ENCODE data around the gene PCSK1. TPM values are rescaled to one million over a fixed set of nuclear protein-coding genes. Genes with fewer than 3 reads are reported as not detected.

Gene PCSK1
- total and polyA plus RNA-seq, 2 of the 8 experiments (the other 6 are each of a cell fraction or from before 2014, with no cell fraction given): 1.3 to 3.2 TPM

- Histone ChIP-seq H2BK5ac (ENCODE audit: low read depth, low read length) (no peak overlapping the region), H4K20me1 (replicated peaks in 1 of 2; ENCODE audit: control insufficient read depth in 1 of 2, insufficient read depth in 2 of 2, low read length in 2 of 2) (no peaks in the 10 kb centered on the region), H2AK5ac (ENCODE audit: low read depth, low read length) (no peak overlapping the region), H4K91ac (replicated peaks; ENCODE audit: insufficient read length, low read length) (no peak overlapping the region), H3K9me3 (ENCODE audit: insufficient read depth in 2 of 2, low read depth in 1 of 2, low read length in 1 of 2) (no peaks in the 10 kb centered on the region), H3K56ac (replicated peaks; ENCODE audit: insufficient read length, low read depth, low read length) (no peak overlapping the region), H2BK120ac (replicated peaks; ENCODE audit: low read depth, low read length) (no peak overlapping the region), H3K4me2 (ENCODE audit: insufficient read depth in 1 of 2, low read depth in 2 of 2, low read length in 2 of 2) (no peak overlapping the region), H3K9ac (replicated peaks in 1 of 4; ENCODE audit: extremely low read depth in 1 of 4, low read depth in 3 of 4, low read length in 3 of 4) (no peak overlapping the region), H3K14ac (ENCODE audit: insufficient read length) (no peak overlapping the region), H4K8ac (ENCODE audit: extremely low read depth, insufficient read depth, low read length) (no peak overlapping the region), H2AFZ (ENCODE audit: low read length) (no peak overlapping the region), H3K4me3 (ENCODE audit: extremely low read depth in 1 of 4, insufficient read depth in 2 of 4, low read depth in 3 of 4, low read length in 4 of 4) (no peak overlapping the region), H3K23me2 (ENCODE audit: low read depth, low read length) (no peaks in the 10 kb centered on the region), H4K5ac (ENCODE audit: insufficient read length, low read depth, low read length) (no peak overlapping the region), H3K4me1 (replicated peaks in 1 of 4; ENCODE audit: control insufficient read depth in 3 of 4, insufficient read depth in 4 of 4, low read length in 3 of 4) (no peaks in the 10 kb centered on the region), H2BK20ac (ENCODE audit: low read length) (no peak overlapping the region), H3K18ac (ENCODE audit: extremely low read depth, low read length) (no peak overlapping the region), H3K27ac (ENCODE audit: low read depth, low read length) (no peak overlapping the region), H3K27me3 (replicated peaks in 1 of 4; ENCODE audit: control insufficient read depth in 3 of 4, extremely low read depth in 1 of 4, insufficient read depth in 3 of 4, low read length in 3 of 4) (no peaks in the 10 kb centered on the region), H3K23ac (ENCODE audit: insufficient read length) (no peak overlapping the region), H2BK12ac (ENCODE audit: low read depth, low read length) (no peak overlapping the region), H3K79me1 (ENCODE audit: low read depth, low read length) (no peaks in the 10 kb centered on the region), H3K79me2 (ENCODE audit: control insufficient read depth in 1 of 2, insufficient read depth in 2 of 2, low read length in 2 of 2) (no peaks in the 10 kb centered on the region), H2BK15ac (ENCODE audit: low read length) (no peak overlapping the region), H3K36me3 (ENCODE audit: control insufficient read depth in 2 of 4, insufficient read depth in 4 of 4, low read length in 3 of 4) (no peaks in the 10 kb centered on the region), H3K4ac (replicated peaks; ENCODE audit: insufficient read length, low read depth, low read length) (no peak overlapping the region)
- no peak for TF ChIP-seq RXRA (IDR thresholded peaks at IDR 0.05; ENCODE audit: insufficient read depth, low read depth, low read length)
- TF ChIP-seq HDAC2 (IDR thresholded peaks at IDR 0.05; ENCODE audit: borderline replicate concordance in 1 of 2, low read depth in 2 of 2, low read length in 2 of 2): no peak
- no peak for TF ChIP-seq BRCA1 (IDR thresholded peaks at IDR 0.05; ENCODE audit: low read depth, low read length)
- TF ChIP-seq CTCF (IDR thresholded peaks at IDR 0.05; ENCODE audit: control extremely low read depth in 1 of 3, insufficient read depth in 1 of 3, low read depth in 1 of 3, low read length in 3 of 3): no peak
- TF ChIP-seq PHF8 (conservative IDR thresholded peaks at IDR 0.05; ENCODE audit: low read depth, low read length): no peak
- TF ChIP-seq POU5F1 (IDR thresholded peaks at IDR 0.05; ENCODE audit: low read depth, low read length): no peak
- no peak for TF ChIP-seq ASH2L (IDR thresholded peaks at IDR 0.05; ENCODE audit: low read length)
- DNase-seq (ENCODE audit: low read depth in 1 of 2, low spot score in 2 of 2) (no peak), FAIRE-seq (no peak)
- WGBS, 2 experiments (ENCODE audit: extremely low coverage in 1 of 2, insufficient coverage in 1 of 2, insufficient read length in 1 of 2, insufficient replicate concordance in 2 of 2, low coverage in 1 of 2, low lambda C conversion rate in 2 of 2, missing lambda C conversion rate in 1 of 2): 93% methylated on average over 4 of the region's 4 CpGs; no CpG with 5 or more reads in 1 of the 2 experiments
- ChIA-PET CTCF (ENCODE audit: partially characterized antibody) (interaction anchor here (1.1 kb wide), 1 partner anchor 222 kb away, joined by 3 read pairs; no protein-coding TSS in a partner anchor), POLR2A (ENCODE audit: partially characterized antibody) (no interaction called here)
Measured at GRCh38 chr5:96373381-96373733, 59.7 kb downstream of the PCSK1 start.

Data from H1 (cell line).